HG02884 (cell line): ENCODE results near the gene CTTN.
A peak's percentile ranks its signal among the peaks of the same experiment; 100 is the strongest.
"Not testable (repeated sequence)": the region's sequence is repeated elsewhere in the genome, so short reads cannot be mapped to it uniquely, and the experiment has no call there.

ENCODE experiments used
- ATAC-seq: cut with Tn5 transposase; IDR thresholded peaks from one replicate; pipeline ENCODE4 v1.9.1; 2021; ENCODE audit warnings: mild to moderate bottlenecking, moderate library complexity; ENCODE audit not compliant: unreplicated experiment

CTTN gene

GRCh38 chr11:70445091-70445490 lies 46.8 kb downstream of the CTTN start:
- no peak for ATAC-seq

- ATAC-seq = no peak
Measured at GRCh38 chr11:70445605-70446004, 47.3 kb downstream of the CTTN start.

DNA sequence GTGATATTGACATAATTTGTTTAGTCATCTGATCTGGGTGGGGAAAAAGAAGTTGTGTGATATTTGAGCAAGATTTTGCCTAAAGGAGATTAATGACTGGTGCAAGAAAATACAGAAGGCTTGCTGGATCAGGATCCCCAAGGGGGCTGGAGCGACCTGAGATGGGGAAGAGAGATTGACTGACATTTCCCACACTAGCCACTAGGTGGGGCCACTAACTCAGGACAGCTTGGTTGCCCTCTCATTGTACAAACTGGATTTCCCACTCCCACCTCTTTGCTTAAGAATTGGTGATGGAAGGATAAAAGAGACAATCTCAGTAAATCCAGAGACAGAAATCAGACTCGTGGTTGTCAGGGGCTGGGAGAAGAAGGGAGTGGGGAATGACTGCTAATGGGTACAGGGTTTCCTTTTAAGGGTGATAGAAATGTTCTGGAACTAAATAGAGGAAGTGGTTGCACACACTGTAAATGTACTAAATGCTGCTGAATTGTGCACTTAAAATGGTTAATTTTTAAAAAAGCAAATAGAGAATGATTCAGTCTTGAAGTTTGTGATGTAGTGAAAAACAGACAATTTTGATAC lies 50.7 kb downstream of the CTTN start:
- ATAC-seq = no peak

- no peak for ATAC-seq
Measured at GRCh38 chr11:70454197-70454767, 56.0 kb downstream of the CTTN start.

GRCh38 chr11:70454811-70455210 lies 56.5 kb downstream of the CTTN start:
- not testable (repeated sequence) for ATAC-seq

GRCh38 chr11:70455354-70455753 lies 57.0 kb downstream of the CTTN start:
- ATAC-seq = no peak

DNA sequence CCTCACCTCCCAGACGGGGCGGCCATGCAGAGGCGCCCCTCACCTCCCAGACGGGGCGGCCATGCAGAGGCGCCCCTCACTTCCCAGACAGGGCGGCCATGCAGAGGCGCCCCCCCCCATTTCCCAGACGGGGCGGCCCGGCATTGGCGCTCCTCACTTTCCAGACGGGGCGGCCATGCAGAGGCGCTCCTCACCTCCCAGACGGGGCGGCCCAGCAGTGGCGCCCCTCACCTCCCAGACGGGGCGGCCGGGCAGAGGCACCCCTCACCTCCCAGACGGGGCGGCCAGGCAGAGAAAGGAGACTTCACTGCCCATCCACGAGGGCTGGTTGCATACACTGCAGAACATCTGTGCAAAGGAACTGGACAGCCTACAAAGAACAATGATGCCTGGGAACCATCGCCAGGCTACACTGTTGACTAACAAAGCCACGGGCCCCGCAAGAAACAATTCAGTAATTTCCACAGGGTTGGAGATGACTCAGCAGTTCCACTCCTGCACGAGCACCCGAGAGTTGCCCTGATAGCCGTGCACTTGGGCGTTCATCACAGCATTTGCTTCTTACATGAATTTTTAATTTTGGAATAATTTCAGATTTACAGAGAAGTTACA lies 58.7 kb downstream of the CTTN start:
- no peak for ATAC-seq

DNA sequence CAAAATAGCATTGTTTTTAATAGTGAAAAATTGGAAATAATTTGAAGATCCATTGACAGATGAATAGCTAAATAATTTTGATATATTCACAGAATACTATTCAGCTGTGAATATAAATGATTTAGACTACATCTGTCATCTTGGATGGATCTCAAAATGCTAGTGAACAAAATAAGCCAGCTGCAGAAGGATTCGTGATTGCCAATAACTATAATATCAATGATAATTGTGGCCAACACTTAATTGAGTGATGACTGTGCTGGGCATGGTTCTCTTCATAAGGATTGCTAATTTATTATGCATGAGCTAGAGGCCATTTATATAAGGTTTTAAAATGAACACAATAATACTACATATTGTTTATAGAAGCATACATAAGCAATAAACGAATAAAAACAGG lies 60.4 kb downstream of the CTTN start:
- no peak for ATAC-seq

DNA sequence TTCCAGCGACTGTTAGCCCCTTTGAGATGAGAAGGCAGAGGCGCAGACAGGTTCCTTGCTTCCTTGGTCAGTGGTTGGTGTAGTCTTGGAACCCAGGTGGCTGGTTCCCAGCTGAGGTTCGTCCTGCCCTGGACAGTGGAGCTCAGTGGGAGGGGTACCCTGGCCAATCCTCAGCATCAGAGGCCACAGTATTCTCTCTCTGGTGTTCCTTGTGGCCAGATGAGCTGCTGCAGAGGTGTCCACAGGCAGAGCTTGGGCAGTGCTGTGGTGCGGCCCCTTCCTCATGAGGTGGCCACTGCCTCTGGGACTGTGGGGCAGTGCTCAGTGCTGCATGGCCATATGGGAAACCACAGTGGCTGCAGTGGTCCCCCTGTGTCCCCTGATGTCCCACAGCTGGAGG lies 61.8 kb downstream of the CTTN start:
- no peak for ATAC-seq

DNA sequence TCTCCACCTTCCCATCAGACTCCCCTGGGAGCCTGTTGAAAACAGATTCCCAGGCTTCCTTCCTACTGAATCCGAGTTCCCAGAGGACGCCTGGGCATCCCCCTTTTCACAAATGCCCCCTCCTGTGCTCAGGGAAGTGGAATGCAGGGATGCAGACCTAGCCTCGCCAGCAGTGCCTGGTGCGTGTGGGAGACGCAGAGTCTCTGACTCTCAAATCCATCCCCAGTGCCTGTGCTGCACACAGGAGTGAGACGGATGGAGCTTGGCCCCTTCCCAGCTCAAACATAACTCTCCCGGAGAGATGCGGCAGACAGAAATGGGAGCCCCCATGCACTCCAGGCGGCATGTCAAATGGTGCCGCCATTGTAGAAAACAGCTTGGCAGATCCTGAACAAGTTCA lies 62.6 kb downstream of the CTTN start:
- no peak for ATAC-seq

DNA sequence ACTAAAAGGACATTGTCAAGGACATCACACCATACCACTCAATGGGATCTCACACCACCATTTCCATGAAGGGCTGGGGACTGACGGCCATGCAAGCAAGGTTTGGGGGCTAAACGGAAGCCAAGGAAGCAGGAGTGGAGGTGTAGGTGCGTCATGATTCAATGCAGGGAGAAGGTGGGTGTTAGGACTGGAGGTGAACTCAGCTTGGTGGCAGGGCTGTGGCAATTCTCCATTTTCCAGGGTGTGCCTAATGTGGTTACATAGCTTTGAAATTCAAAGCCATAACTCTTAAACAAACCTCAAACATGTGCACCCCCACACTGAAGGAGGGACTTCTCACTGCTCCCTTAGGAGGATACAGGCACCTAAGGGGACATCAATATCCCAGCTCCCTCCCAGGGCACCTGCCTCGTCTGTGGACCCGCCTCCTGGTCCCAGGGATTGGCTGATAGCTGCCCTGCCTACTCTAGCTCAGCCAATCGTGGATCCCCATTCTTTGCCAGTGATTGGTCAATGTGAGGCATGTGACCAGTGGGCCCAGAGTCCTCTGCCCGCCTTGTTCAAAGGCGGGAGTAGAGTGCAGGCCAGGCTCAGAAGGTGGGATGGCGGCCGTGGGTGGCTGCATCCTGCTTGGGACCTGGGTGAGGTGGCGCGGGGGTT lies 64.6 kb downstream of the CTTN start:
- ATAC-seq = no peak

GRCh38 chr11:70463478-70464255 lies 65.3 kb downstream of the CTTN start:
- no peak for ATAC-seq

- ATAC-seq = no peak
Measured at GRCh38 chr11:70464509-70465361, 66.4 kb downstream of the CTTN start.

GRCh38 chr11:70466154-70466553 lies 67.8 kb downstream of the CTTN start:
- no peak for ATAC-seq

DNA sequence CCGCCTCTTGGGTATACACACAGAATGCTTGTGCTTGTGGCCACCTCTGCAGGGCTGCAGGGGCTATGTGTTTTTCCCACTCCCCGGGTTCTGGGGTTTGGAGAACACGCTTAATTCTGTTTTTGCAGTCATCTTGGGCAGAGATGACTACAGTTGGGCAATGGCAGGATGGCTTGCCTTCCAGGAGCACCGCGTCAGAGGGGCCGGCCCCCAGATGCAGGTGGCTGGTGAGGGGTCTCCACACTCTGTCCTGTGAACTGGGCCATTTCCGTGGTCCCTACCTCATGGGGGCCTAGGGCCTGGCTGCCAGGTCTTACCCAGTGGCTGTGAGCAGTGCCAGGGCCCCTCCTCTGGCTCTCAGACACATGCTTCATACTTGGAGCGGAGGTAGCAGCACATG lies 68.3 kb downstream of the CTTN start:
- ATAC-seq = no peak

GRCh38 chr11:70467201-70468085 lies 69.1 kb downstream of the CTTN start:
- ATAC-seq = no peak

DNA sequence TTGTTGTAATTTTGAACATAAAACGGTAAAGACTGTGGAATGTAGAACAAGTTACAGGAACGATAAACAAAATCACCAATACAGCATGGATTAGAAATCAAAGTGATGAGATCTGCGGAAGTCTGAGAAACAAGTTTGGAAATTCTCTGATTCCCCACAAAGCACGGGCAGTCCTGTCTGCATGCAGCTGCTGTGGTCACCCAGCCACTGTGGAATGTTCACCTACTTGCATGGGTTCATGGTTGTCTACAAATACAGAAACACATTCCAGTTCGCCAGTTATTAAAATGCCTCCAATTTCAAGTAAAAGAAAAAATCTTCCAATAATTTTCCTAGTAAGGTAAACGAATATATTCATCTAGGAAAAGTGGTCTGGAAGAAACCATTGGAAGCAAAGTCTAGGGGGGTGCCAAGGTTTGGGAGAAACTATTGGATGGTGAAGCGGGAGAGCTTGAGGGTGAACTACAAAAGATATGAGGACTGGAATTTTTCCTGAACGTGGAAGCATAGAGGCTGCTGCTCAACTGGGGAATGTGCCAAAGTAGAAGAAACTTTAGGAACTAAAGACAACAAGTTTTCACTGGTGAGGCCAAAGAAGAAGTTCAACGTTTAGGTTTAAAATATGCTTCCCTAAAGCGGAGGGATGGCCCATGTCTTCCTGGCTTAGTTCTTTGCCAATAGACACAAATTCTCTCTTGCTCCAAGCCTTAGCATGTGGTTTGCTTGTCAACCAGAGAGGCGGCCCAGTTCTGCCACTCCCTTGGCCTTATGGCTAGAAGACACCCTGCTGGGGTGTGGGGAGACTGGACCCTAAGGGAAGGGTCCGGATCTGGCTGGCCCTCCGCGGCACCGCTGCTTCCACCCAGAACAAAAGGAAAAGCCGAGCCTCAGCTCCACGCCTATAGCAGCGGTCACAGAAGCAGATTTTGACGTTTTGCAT lies 70.2 kb downstream of the CTTN start:
- ATAC-seq = no peak

- peak; percentile 67 for ATAC-seq
Measured at GRCh38 chr11:70470127-70470526, 71.8 kb downstream of the CTTN start.
